Fibroblast of villous mesenchyme (primary cell): ENCODE measurements around the gene RAPGEF5. TPM values are rescaled to one million over a fixed set of nuclear protein-coding genes. Genes with fewer than 3 reads are reported as not detected.

ENCODE experiments used
- DNase-seq: peaks from one replicate; pipeline ENCODE4 v3.0.0-alpha.2; 2010; ENCODE audit warnings: low read depth
- H3K4me3 ChIP-seq: 2 replicates; pipeline ENCODE4 v1.5.1; 2011; ENCODE audit warnings: low read depth, mild to moderate bottlenecking, low read length
- CTCF ChIP-seq: IDR thresholded peaks from 2 replicates; pipeline ENCODE4 v1.5.1; 2012; ENCODE audit warnings: low read depth, mild to moderate bottlenecking, low read length; ENCODE audit not compliant: insufficient read depth
- total RNA-seq: library from RNA; depleted of rRNA; stranded (reverse); fragments of >200 nt; gene quantifications from 2 replicates; pipeline ENCODE4 v1.2.3, GENCODE V29; 2012

Gene RAPGEF5
- total RNA-seq, 1 donor = 0.86 TPM

GRCh38 chr7:22208799-22209198 is 148.2 kb downstream of the RAPGEF5 start:
- DNase-seq = no peak
- H3K4me3 ChIP-seq = no peak overlapping the region
- no peak for TF ChIP-seq CTCF

DNA sequence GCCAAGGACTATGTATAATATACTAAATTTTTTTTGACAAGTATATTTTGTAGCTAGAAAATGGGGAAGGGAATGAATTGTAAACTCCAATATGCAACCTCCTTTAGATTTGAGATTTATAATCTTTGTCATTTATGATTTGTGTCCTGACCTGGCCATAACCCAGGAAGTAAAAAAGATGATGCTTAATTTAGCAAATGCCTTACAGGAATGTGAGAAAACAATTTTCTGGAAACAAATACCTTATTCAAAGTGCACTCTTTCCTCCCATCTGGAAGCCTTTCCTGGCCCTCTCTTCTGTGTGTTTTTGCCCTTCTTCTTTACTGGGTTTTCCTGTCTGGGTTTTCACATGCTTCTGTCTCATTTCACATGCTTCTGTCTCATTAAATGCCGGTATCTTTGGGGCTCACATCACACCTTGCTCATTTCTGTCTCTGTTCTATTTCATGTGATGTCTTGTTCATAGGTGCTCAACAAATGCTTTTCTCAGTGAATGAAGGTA is 149.2 kb downstream of the RAPGEF5 start:
- no peak for DNase-seq
- TF ChIP-seq CTCF = no peak

DNA sequence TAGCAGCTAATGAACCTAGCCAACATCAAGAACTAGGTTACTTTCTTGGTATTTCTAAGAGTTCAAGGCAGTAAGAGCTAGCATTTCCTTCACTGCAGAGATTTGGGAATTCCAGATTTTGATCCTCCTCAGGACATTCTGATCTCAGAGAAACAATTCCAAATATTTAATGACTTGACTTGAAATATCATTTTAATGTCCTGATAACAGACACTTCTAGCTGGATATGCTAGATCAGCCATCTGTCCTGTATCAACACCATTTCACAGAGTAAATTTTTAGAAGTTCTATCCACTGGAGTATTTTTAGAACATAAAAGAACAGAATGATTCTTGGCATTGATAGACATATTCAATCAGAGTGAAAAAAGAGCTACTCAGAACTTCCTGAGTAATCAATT is 151.3 kb downstream of the RAPGEF5 start:
- no peak overlapping the region for H3K4me3 ChIP-seq
- DNase-seq = no peak
- no peak for TF ChIP-seq CTCF

More for the DNA sequence above, 149.2 kb downstream of the RAPGEF5 start:
- no peak overlapping the region for H3K4me3 ChIP-seq

- no peak overlapping the region for H3K4me3 ChIP-seq
- no peak for TF ChIP-seq CTCF
- no peak for DNase-seq
These were observed 152.6 kb downstream of the RAPGEF5 start for GRCh38 chr7:22204312-22204711.

DNA sequence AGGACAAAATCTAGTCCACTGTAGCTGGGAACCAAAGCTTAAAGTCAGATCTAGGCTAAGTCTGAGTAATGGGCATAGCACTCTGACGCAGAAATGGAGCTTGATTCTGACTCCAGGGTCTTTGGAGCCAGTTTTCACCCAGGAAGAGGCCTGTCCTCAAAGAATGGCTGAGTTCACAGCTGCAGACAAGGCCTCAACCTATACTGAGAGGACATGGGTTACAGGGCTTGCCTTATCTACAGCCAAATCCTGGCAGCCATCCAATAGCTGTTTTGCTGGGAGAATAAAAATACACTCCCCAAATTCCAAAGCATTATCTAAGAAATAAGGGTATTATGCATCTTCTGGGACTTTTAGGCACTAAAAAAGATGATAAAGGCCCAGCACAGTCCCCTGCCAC is 154.8 kb downstream of the RAPGEF5 start:
- DNase-seq = no peak
- TF ChIP-seq CTCF = no peak
- H3K4me3 ChIP-seq = no peak overlapping the region

GRCh38 chr7:22201186-22201880 is 155.6 kb downstream of the RAPGEF5 start:
- TF ChIP-seq CTCF = no peak
- no peak overlapping the region for H3K4me3 ChIP-seq
- no peak for DNase-seq

DNA sequence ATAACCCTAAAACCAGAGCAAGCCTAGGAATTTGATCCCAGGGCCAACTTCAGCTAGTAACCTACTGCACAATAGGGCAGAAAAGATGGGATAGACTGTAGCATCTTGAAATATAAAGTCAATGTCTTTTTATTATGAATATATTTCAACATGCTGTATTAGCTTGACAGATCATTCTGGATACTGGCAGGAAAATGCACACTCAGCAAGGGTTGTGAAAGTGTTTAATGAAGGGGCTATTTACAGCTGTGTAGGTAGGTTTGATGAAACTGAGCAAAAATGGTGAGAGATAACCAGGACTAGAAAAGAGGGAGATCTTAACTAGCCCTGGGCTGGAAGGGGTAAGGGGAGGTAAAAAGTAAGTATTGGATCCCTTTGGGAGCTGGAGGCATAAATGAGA is 156.2 kb downstream of the RAPGEF5 start:
- no peak overlapping the region for H3K4me3 ChIP-seq
- TF ChIP-seq CTCF = no peak
- no peak for DNase-seq
